GM12878 (cell line): ENCODE results near the gene PRKAR2B. TPM values are rescaled to one million over a fixed set of nuclear protein-coding genes. Genes with fewer than 3 reads are reported as not detected.

Experiments used
- ATAC-seq: fragments of 200-7000 bp; cut with Tn5 transposase; 3 replicates; pipeline ENCODE4 v1.9.1; 2020; ENCODE audit warnings: mild to moderate bottlenecking, moderate library complexity
- BruUV-seq: library from RNA; stranded (reverse); fragments of 400-500 nt; replicated peaks from 2 replicates; lab custom pipeline; 2021; lab: Mats Ljungman, UMichigan
- CTCF ChIA-PET: fragments of 300-600 bp; sonication (Branson Sonifier 250); formaldehyde crosslinking; extraction: SDS; loops from one replicate; lab custom pipeline; 2021; ENCODE audit warnings: inconsistent platforms; lab: Yijun Ruan, JAX
- POLR2A ChIA-PET: fragments of 350-600 bp; formaldehyde crosslinking; extraction: SDS; loops from one replicate; lab custom pipeline; 2021; ENCODE audit warnings: inconsistent platforms; lab: Charles Lee
- RAD21 ChIA-PET: fragments of 300-600 bp; sonication (Branson Sonifier 250); formaldehyde crosslinking; loops from one replicate; lab custom pipeline; 2023; ENCODE audit warnings: antibody characterized with exemption; ENCODE audit not compliant: unreplicated experiment; lab: Charles Lee
- SMC1A ChIA-PET: fragments of 300-600 bp; sonication (Branson Sonifier 250); formaldehyde crosslinking; loops from one replicate; lab custom pipeline; 2023; ENCODE audit not compliant: unreplicated experiment, uncharacterized antibody; lab: Charles Lee
- DNase-seq: peaks from one replicate; pipeline ENCODE4 v3.0.0-alpha.2; 2011; ENCODE audit warnings: low read depth, low spot score
- FAIRE-seq: peaks from 3 replicates; lab custom pipeline; 2011; peaks lifted over from hg19 to GRCh38; lab: Jason Lieb, UNC
- H2AFZ ChIP-seq: 2 replicates; pipeline ENCODE4 v1.6.0; 2011; ENCODE audit warnings: low read depth, low read length, control low read depth; ENCODE audit not compliant: control insufficient read depth
- H3K27ac ChIP-seq: 2 replicates; pipeline ENCODE4 v1.5.1; 2011; ENCODE audit warnings: control low read depth; ENCODE audit not compliant: control insufficient read depth, insufficient read depth
- H3K27me3 ChIP-seq, 2 experiments: replicated peaks in 1 of 2; 2 replicates each; pipeline versions ENCODE4 v1.6.0 to v1.6.1; 2011; ENCODE audit warnings: low read length in 1 of 2; ENCODE audit not compliant: control insufficient read depth in 2 of 2, insufficient read depth in 2 of 2
- H3K36me3 ChIP-seq, 2 experiments: 2 replicates each; pipeline ENCODE4 v1.5.1; 2011; ENCODE audit warnings: low read length in 1 of 2; ENCODE audit not compliant: control insufficient read depth in 2 of 2, insufficient read depth in 2 of 2
- H3K4me1 ChIP-seq: 2 replicates; pipeline ENCODE4 v1.6.1; 2011; ENCODE audit warnings: mild to moderate bottlenecking, low read length, moderate library complexity, mixed read lengths; ENCODE audit not compliant: control insufficient read depth, insufficient read depth
- H3K4me2 ChIP-seq: 2 replicates; pipeline ENCODE4 v1.6.0; 2011; ENCODE audit warnings: control low read depth; ENCODE audit not compliant: control insufficient read depth, insufficient read depth
- H3K4me3 ChIP-seq: fragments of 200-600 bp; sonication (generic); 2 replicates; pipeline ENCODE4 v1.5.1; 2016
- H3K79me2 ChIP-seq: 2 replicates; pipeline ENCODE4 v1.6.0; 2011; ENCODE audit warnings: low read length; ENCODE audit not compliant: control insufficient read depth, insufficient read depth
- H3K9ac ChIP-seq: 2 replicates; pipeline ENCODE4 v1.8.0; 2011; ENCODE audit warnings: low read length, control low read depth, mixed read lengths; ENCODE audit not compliant: control insufficient read depth, insufficient read depth
- H3K9me3 ChIP-seq: replicated peaks from 3 replicates; pipeline ENCODE4 v1.5.1; 2011; ENCODE audit warnings: mild to moderate bottlenecking, low read length; ENCODE audit not compliant: control insufficient read depth, insufficient read depth
- H4K20me1 ChIP-seq: 2 replicates; pipeline ENCODE4 v1.6.0; 2011; ENCODE audit not compliant: control insufficient read depth, insufficient read depth
- CTCF ChIP-seq, 3 experiments: IDR thresholded peaks in 2 of 3; conservative IDR thresholded peaks in 1 of 3; 2 replicates each; pipeline ENCODE4 v1.5.1; 2011; ENCODE audit warnings: low read depth in 3 of 3, low read length in 3 of 3, mild to moderate bottlenecking in 3 of 3, control low read depth in 2 of 3, moderate library complexity in 2 of 3, inconsistent platforms in 1 of 3, mixed read lengths in 1 of 3; ENCODE audit not compliant: control insufficient read depth in 2 of 3, insufficient read depth in 1 of 3; ENCODE audit errors: extremely low read depth in 1 of 3
- ZNF207 ChIP-seq: fragments of 450-650 bp; IDR thresholded peaks from 2 replicates; pipeline ENCODE4 v1.6.1; 2014; ENCODE audit warnings: antibody characterized with exemption, mild to moderate bottlenecking, borderline replicate concordance
- WGBS: methylation state at CpG from one replicate; pipeline ENCODE4 v1.1.6; 2016; ENCODE audit warnings: low lambda C conversion rate; ENCODE audit not compliant: insufficient replicate concordance, insufficient coverage; ENCODE audit errors: missing lambda C conversion rate; 5-methylcytosine and 5-hydroxymethylcytosine counted together
- in situ Hi-C: fragments of 300-500 bp; cut with MboI; formaldehyde crosslinking; loops from 9 replicates; pipeline ENCODE4 v1.14.3; 2018; ENCODE audit warnings: mixed read lengths
- intact Hi-C: fragments of 100-400 bp; cut with micrococcal nuclease; formaldehyde crosslinking; loops from one replicate; pipeline ENCODE4 v1.14.2; 2022; ENCODE audit not compliant: unreplicated experiment
- polyA plus RNA-seq, 11 experiments: library from polyadenylated mRNA; depleted of rRNA in 4 of 11; unstranded in 6 of 11; stranded (reverse) in 5 of 11; fragments of >200 nt; fragmentation: Nextera tagmentation in 4 of 11; fragmentation: Illumina TruSeq in 1 of 11; extraction: Ambion mirVana in 4 of 11; extraction: Trizol in 1 of 11; gene quantifications; 1 replicate in 1 of 11; 2 replicates in 10 of 11; pipeline versions ENCODE4 v1.2.1 to v1.2.3, GENCODE V29; 2011 to 2016; ENCODE audit warnings: inconsistent platforms in 2 of 11, missing spikeins in 2 of 11, low read depth in 1 of 11
- total RNA-seq, 4 experiments: library from RNA; depleted of rRNA in 3 of 4; stranded (reverse); fragments of >200 nt in 3 of 4; fragmentation: Illumina TruSeq in 1 of 4; extraction: Trizol in 1 of 4; gene quantifications; 2 replicates each; pipeline versions ENCODE4 v1.2.1 to v1.2.3, GENCODE V29; 2013 to 2021

PRKAR2B gene
- total and polyA plus RNA-seq, 10 of the 15 experiments (the other 5 are each of a cell fraction or from before 2014, with no cell fraction given) = 0.01 to 0.18 (median 0.04) TPM; not detected in 4

- no peak overlapping the region for H3K27ac ChIP-seq
- CTCF ChIA-PET = interaction anchor here (0.7 to 3.8 kb wide), 10 partner anchors 9 to 1127 kb away, joined by 3 to 20 read pairs (median 4); no protein-coding TSS in a partner anchor
- no peak for DNase-seq
- no peaks in the 10 kb centered on the region for H3K4me1 ChIP-seq
- in situ Hi-C loops (no loop called here), intact Hi-C loops (no loop called here)
- no peak overlapping the region for H3K4me3 ChIP-seq
- no peak overlapping the region for H2AFZ ChIP-seq
- H3K36me3 ChIP-seq = no peaks in the 10 kb centered on the region
- SMC1A ChIA-PET = interaction anchor here (0.6 to 1.2 kb wide), 2 partner anchors 100 to 291 kb away, joined by 3 read pairs; no protein-coding TSS in a partner anchor
- H4K20me1 ChIP-seq = no peaks in the 10 kb centered on the region
- TF ChIP-seq CTCF (IDR thresholded peaks at IDR 0.05 in 2 of 3, conservative IDR thresholded peaks at IDR 0.05 in 1 of 3; ENCODE audit: control insufficient read depth in 2 of 3, extremely low read depth in 1 of 3, insufficient read depth in 1 of 3, low read depth in 3 of 3, low read length in 3 of 3) = peak in 2 of 3 experiments; percentile 17 to 19; a peak in 2 of 6 replicates
- no peak for TF ChIP-seq ZNF207
- no peak overlapping the region for H3K4me2 ChIP-seq
- ATAC-seq = no peak
- no peak overlapping the region for H3K9ac ChIP-seq
- RAD21 ChIA-PET = no interaction called here
- H3K79me2 ChIP-seq = no peaks in the 10 kb centered on the region
- BruUV-seq = no TSS peak
- no peak for FAIRE-seq
- WGBS = 39% methylated on average over 10 of the region's 10 CpGs
- H3K9me3 ChIP-seq = no peaks in the 10 kb centered on the region
- POLR2A ChIA-PET = no interaction called here
- peaks cover 4 to 12% of the 10 kb centered on the region in 2 experiments; a peak in 3 of 4 replicates for H3K27me3 ChIP-seq
Observed at GRCh38 chr7:107047902-107048782, 3.6 kb downstream of the PRKAR2B start.
